Esophagus squamous epithelium (tissue), 5 donors: ENCODE results near the gene DNAJB8. TPM values are rescaled to one million over a fixed set of nuclear protein-coding genes. Genes with fewer than 3 reads are reported as not detected.

Experiments used
- DNase-seq: peaks from one replicate; lab custom pipeline; 2025; lab: John Stamatoyannopoulos, UW
- H3K27ac ChIP-seq, 4 donors: fragments of 200-600 bp; sonication (generic); one replicate each; pipeline ENCODE4 v1.5.1; 2016 to 2019; ENCODE audit warnings: mild to moderate bottlenecking in 1 of 4
- H3K27me3 ChIP-seq, 4 donors: fragments of 200-600 bp; sonication (generic); 1 replicate in 3 of 4; 2 replicates in 1 of 4; pipeline versions ENCODE4 v1.5.1 to v1.6.0; 2017 to 2021; ENCODE audit warnings: antibody characterized with exemption in 1 of 4
- H3K36me3 ChIP-seq, 3 donors: fragments of 200-600 bp; sonication (generic); one replicate each; pipeline ENCODE4 v1.5.1; 2016 to 2019
- H3K4me1 ChIP-seq, 3 donors: fragments of 200-600 bp; sonication (generic); one replicate each; pipeline ENCODE4 v1.5.1; 2017 to 2019
- H3K4me3 ChIP-seq, 4 donors: fragments of 200-600 bp; sonication (generic); 1 replicate in 3 of 4; 2 replicates in 1 of 4; pipeline ENCODE4 v1.5.1; 2016 to 2019; ENCODE audit warnings: mild to moderate bottlenecking in 2 of 4, moderate library complexity in 1 of 4
- H3K9me3 ChIP-seq, 3 donors: fragments of 200-600 bp; sonication (generic); one replicate each; pipeline ENCODE4 v1.5.1; 2016 to 2019
- POLR2A ChIP-seq, 4 donors: fragments of 450-650 bp; IDR thresholded peaks; one replicate each; pipeline ENCODE4 v1.6.1; 2017; ENCODE audit warnings: antibody characterized with exemption in 4 of 4, mild to moderate bottlenecking in 4 of 4, moderate library complexity in 3 of 4
- WGBS, 2 donors: methylation state at CpG; one replicate each; pipeline ENCODE4 v1.1.5; 2018; 5-methylcytosine and 5-hydroxymethylcytosine counted together
- intact Hi-C: fragments of 100-400 bp; cut with DNase I; formaldehyde crosslinking; loops from one replicate; pipeline ENCODE4 v1.15.0; 2022
- total RNA-seq, 4 donors: library from RNA; depleted of rRNA; stranded (reverse); fragments of >200 nt; gene quantifications; one replicate each; pipeline ENCODE4 v1.1.0, GENCODE V29; 2016
- TF ChIP-seq, protein P1 (sequence below), 6 experiments: fragments of 450-650 bp in 4 of 6; fragments of 200-600 bp in 2 of 6; sonication (generic) in 2 of 6; IDR thresholded peaks; one replicate each; pipeline ENCODE4 v1.5.1; 2016 to 2019; ENCODE audit warnings: antibody characterized with exemption in 6 of 6, mild to moderate bottlenecking in 4 of 6, moderate library complexity in 4 of 6
- donor health status: DM: yes; HTN: yes; CAD: no.

The DNAJB8 gene
- total RNA-seq, 4 donors from 2014 or later, result not detected

DNA sequence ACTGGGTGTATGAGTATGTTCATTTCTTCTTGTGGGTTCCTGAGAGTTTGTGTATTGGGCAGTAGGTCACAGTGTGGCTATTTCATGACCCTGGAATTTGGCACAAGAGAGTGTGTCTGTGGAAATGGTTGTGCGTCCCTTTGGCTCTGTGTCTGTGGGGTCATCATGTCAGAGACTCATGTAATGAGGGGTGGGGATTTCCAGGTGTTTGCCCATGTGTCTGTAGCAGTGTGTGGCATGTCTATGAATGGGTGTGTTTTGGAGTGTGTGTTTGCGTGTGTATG lies 27.6 kb upstream of the DNAJB8 start:
- H3K9me3 ChIP-seq, result no peaks in the 10 kb centered on the region
- intact Hi-C loops, result loop anchor here (10.0 kb wide), 1 partner anchor 400 kb away; no protein-coding TSS in a partner anchor
- H3K4me1 ChIP-seq, result peaks cover 21 to 71% (median 29%) of the 10 kb centered on the region in 3 donors
- H3K27ac ChIP-seq, result no peak overlapping the region
- H3K4me3 ChIP-seq, result no peak overlapping the region
- 42 to 65% methylated on average over 2 of the region's 2 CpGs for WGBS, 2 donors
- peaks cover 33 to 100% (median 46%) of the 10 kb centered on the region in 4 donors for H3K27me3 ChIP-seq
- no peaks in the 10 kb centered on the region for H3K36me3 ChIP-seq
- TF ChIP-seq POLR2A (IDR thresholded peaks at IDR 0.05), result no peak
- TF ChIP-seq, protein P1, sequence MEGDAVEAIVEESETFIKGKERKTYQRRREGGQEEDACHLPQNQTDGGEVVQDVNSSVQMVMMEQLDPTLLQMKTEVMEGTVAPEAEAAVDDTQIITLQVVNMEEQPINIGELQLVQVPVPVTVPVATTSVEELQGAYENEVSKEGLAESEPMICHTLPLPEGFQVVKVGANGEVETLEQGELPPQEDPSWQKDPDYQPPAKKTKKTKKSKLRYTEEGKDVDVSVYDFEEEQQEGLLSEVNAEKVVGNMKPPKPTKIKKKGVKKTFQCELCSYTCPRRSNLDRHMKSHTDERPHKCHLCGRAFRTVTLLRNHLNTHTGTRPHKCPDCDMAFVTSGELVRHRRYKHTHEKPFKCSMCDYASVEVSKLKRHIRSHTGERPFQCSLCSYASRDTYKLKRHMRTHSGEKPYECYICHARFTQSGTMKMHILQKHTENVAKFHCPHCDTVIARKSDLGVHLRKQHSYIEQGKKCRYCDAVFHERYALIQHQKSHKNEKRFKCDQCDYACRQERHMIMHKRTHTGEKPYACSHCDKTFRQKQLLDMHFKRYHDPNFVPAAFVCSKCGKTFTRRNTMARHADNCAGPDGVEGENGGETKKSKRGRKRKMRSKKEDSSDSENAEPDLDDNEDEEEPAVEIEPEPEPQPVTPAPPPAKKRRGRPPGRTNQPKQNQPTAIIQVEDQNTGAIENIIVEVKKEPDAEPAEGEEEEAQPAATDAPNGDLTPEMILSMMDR (IDR thresholded peaks at IDR 0.05), result no peak
- no peak for DNase-seq

DNA sequence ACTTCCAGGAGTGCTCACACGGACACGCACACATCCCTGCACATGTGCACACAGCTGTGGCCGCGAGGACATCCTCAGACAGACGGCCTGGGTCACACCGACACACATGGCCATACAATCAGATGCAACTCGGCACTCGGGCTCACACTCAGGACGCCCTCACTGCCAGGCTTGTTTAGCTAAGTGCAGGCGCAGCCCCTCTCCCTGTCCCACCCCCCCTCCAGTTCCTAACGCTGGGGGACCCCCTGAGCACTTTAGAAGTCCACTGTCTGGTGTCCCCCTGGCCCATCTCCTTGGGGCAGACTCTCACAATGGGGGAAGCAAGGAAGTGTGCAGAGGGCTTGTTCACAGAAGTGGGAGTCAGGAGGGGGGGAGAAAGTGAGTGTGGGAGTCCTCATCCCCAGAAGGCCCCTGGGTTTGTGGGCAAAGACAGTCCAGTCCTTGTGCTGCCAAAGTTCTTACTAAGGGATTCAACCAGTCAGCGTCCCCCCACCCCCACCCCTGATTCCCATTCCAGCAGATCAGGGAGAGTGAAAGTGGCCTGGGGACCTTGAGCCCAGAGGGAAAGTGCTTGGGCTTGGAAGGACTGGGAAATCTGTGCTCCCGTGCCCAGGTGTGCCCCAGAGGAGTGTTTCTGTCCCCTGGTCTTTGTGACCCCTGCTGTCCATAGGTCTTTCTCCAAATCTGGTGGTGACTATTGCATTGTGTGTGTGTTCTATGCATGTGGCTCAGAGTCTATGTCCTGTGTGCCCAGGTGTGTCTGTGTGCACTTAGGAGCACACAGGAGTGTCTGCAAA lies 27.1 kb upstream of the DNAJB8 start:
- no peak for DNase-seq
- Histone ChIP-seq H3K4me3 (no peak overlapping the region), H3K4me1 (peaks cover 27 to 75% (median 35%) of the 10 kb centered on the region in 3 donors), H3K27me3 (peaks cover 36 to 100% (median 47%) of the 10 kb centered on the region in 4 donors), H3K36me3 (no peaks in the 10 kb centered on the region), H3K9me3 (no peaks in the 10 kb centered on the region), H3K27ac (no peak overlapping the region)
- TF ChIP-seq, protein P1 (IDR thresholded peaks at IDR 0.05), result no peak
- TF ChIP-seq POLR2A (IDR thresholded peaks at IDR 0.05), result no peak
- WGBS, 2 donors, result 10 to 31% methylated on average over 6 to 9 of the region's 13 CpGs
- intact Hi-C loops, result loop anchor here (10.0 kb wide), 1 partner anchor 399 kb away; no protein-coding TSS in a partner anchor

DNA sequence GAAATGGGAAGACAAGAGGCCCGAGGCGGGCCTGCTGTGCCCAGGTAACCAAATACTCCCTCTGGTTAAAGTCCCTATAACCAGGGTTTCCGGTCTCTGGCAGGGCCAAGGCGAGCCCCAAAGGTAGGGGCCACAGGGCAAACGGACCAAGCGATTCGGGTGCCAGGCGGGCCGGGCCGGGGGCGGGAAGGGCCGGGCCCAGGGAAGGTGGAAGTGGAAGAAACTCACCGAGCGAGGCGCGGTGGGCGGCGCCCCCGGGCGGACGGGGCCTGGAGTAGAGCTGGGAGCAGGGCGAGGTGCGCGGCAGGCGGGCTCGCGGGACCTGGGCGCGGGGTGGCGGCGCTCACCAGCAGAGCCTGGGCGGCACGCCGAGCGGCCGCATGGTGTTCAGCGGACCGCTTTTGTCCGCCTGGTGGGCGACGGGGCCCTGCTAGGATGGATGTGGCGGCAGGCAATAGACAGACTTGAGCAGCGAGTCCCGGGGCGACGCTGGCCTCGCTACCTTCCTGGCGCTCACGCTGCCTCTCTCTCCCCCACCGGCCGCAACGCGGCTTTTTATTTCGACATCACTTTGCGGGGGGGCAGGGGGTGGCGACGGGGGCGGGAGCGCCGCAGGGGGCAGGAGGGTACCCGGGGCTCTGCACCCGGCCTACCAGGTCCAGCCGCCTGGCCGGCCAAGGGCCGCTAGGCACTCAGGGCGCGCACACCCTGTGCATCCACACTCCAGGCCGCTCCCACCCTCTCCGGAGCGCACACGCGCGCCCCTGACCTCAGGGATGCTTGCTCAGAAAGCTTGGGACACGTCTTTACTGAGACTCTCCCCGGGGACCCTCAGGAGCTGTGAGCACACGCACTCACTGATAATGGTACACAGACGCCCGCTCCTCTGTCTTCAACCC lies 26.2 kb upstream of the DNAJB8 start, which contains the start of gene GATA2:
GATA2 (minus strand) TSS at position 531 of the 899 bp plus-strand sequence. CDS start 6,170 bp downstream, outside the sequence.
- no peak for DNase-seq
- WGBS, 2 donors, result 12 to 29% methylated on average over 15 of the region's 78 CpGs
- no peaks in the 10 kb centered on the region for H3K9me3 ChIP-seq
- H3K4me1 ChIP-seq, result peaks cover 35 to 75% (median 42%) of the 10 kb centered on the region in 3 donors
- peaks cover 42 to 100% (median 51%) of the 10 kb centered on the region in 4 donors for H3K27me3 ChIP-seq
- peak within 1 kb of the TSS in 1 of 4 donors; percentile 21 for H3K27ac ChIP-seq
- peak in 1 of 4 donors; percentile 56 for TF ChIP-seq POLR2A (IDR thresholded peaks at IDR 0.05)
- TF ChIP-seq, protein P1 (IDR thresholded peaks at IDR 0.05), result no peak
- intact Hi-C loops, result loop anchor here (10.0 kb wide), 1 partner anchor 398 kb away; no protein-coding TSS in a partner anchor
- peak within 1 kb of the TSS in 3 of 4 donors; percentile 35 to 58 (median 42) for H3K4me3 ChIP-seq
- H3K36me3 ChIP-seq, result no peaks in the 10 kb centered on the region

DNA sequence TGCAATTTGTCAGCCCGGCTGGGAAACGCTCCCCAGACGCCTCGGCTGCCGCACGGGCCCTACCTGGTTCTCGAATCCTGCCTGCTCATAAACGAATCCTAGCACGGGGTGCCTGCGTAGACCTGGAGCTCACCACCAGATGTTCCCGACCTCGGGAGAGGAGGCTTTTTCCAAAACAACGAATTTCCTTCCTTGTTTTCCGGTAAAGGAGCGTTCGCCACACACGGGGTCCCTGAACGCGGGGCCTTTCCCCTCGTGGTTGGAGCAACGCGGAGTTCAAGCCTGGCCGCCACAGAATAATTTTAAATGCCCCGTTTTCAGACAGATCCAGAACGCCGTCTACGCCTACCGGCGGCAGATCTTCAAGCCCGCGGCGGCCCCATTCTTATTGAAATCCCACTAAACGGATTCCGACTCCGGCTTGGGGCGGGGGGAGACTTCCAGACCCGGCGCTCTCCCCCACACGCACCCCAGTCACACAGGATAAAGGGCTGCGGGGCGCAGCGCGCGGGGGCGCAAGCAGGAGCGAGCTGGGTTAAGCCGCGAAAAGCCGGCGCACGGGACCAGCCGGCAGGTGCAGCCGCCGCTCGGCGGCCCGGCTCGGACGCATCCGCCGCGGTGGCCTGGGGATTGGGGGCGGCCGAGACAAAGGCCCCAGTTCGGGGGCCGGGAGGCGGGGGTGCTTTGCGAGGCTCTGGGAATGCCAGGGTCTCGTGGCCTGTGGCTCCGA lies 25.4 kb upstream of the DNAJB8 start:
- no peak for TF ChIP-seq POLR2A (IDR thresholded peaks at IDR 0.05)
- TF ChIP-seq, protein P1 (IDR thresholded peaks at IDR 0.05), result no peak
- Histone ChIP-seq H3K4me1 (peaks cover 39 to 75% (median 42%) of the 10 kb centered on the region in 3 donors), H3K27me3 (peaks cover 49 to 100% (median 53%) of the 10 kb centered on the region in 4 donors), H3K9me3 (no peaks in the 10 kb centered on the region), H3K4me3 (peak overlapping the region in 3 of 4 donors; percentile 35 to 58 (median 42)), H3K27ac (peak overlapping the region in 1 of 4 donors; percentile 21), H3K36me3 (no peaks in the 10 kb centered on the region)
- intact Hi-C loops, result loop anchor here (10.0 kb wide), 1 partner anchor 397 kb away; no protein-coding TSS in a partner anchor
- no peak for DNase-seq
- WGBS, 2 donors, result 16 to 61% methylated on average over 5 to 10 of the region's 70 CpGs
